GM18951 (cell line): ENCODE measurements around the gene MLXIP.

Experiments
- POLR2A ChIP-seq: IDR thresholded peaks from 4 replicates; pipeline ENCODE4 v1.6.1; 2011; ENCODE audit warnings: mild to moderate bottlenecking; ENCODE audit not compliant: insufficient read length, insufficient read depth; ENCODE audit errors: extremely low read depth
- in situ Hi-C: fragments of 300-500 bp; cut with MboI; formaldehyde crosslinking; loops from one replicate; pipeline ENCODE4 v1.12.0; 2022; ENCODE audit warnings: low sequenced_read_pairs, mixed read lengths, inconsistent platforms; ENCODE audit not compliant: unreplicated experiment

The MLXIP gene

DNA sequence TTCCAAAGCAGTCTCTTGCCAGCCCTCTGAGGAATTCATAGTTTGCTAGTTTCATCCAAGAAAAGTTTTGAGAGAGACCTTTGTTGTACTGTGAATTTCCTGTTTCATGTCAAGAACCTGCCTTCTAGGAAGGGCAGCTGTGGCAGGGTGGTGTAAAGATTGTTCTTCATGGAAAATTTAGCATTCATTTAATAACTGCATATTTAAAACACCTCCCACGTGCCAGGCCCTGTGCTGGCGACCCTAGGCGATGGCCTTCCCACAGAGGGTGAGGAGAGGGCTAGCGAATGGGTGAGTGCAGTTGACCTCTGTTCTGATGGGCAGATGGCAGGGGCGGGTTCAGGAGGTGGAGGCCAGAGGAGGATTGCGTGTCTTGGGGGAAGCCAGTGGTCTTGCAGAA lies 43.2 kb downstream of the MLXIP start:
- in situ Hi-C loops: loop anchor here (5.0 to 10.0 kb wide), 2 partner anchors 69 to 243 kb away; no protein-coding TSS in a partner anchor
- no peak for TF ChIP-seq POLR2A

DNA sequence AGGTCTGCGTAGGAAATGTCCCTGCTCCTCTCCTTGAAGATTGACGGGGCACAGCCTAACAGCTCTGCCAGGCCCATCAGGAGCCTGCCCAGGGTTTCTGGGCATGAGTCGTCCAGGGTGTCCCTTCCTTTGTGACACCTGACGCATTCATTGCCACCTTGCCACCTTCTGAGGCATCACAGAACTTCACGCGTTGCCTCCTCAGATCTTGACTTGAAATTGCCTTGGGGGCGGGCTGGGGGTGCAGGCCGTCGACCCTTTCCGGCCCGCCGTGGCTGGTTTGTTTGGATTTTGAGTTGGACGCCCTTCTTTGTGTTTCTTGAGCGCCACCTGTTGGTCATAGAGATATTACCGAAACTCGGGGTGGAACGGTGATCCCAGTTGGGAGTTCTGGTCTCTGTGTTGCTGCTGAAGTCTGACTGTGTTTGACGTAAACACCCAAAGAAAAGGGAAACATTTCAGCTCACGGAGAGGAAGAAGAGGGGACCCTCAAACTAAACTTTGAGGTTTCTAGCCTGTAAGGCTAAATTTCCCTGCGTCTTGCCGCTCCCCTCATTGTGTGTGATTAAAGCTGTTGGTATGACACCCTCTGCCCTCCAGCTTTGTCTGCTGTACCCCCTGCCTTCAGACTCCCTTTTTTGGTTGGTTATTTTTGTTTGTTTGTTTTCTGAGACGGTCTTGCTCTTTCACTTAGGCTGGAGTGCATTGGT lies 44.6 kb downstream of the MLXIP start:
- in situ Hi-C loops: loop anchor here (5.0 to 10.0 kb wide), 2 partner anchors 71 to 242 kb away; no protein-coding TSS in a partner anchor
- no peak for TF ChIP-seq POLR2A

DNA sequence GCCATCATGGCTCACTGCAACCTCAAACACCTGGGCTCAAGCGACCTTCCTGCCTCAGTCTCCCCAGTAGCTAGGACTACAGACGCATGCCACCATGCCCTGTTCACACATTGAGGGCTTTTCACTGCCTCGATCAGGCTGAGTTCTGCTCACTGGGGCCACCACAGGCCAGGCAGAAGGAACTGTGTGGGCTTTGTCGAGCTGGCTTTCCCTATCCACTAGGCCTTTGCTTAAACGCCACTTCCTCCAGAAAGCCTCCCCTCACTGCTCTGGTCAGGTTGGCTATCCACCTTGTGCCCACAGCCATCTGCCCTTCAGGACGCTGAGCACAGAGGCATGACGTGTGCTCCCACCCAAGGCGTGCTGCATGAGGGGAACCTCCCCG lies 45.2 kb downstream of the MLXIP start:
- no peak for TF ChIP-seq POLR2A
- in situ Hi-C loops: loop anchor here (5.0 to 10.0 kb wide), 2 partner anchors 71 to 241 kb away; no protein-coding TSS in a partner anchor

DNA sequence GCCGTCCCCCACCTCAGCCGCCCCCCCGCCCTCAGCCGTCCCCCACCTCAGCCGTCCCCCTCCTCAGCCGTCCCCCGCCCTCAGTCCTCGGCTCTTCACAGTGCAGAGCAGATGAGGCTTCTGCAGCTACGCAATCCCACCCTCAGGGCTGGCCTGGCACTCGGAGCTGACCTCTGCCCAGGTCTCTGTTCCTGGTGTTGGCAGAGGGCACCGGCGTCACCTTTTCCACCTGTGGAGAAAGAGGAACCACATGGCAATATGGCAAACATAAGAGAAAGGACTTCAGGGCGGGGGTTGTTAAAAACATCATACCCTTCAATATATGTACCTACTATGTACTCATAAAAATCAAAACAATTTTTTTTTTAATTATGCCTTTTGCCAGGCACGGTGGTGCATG lies 45.8 kb downstream of the MLXIP start:
- in situ Hi-C loops: loop anchor here (5.0 to 10.0 kb wide), 2 partner anchors 72 to 240 kb away; no protein-coding TSS in a partner anchor

DNA sequence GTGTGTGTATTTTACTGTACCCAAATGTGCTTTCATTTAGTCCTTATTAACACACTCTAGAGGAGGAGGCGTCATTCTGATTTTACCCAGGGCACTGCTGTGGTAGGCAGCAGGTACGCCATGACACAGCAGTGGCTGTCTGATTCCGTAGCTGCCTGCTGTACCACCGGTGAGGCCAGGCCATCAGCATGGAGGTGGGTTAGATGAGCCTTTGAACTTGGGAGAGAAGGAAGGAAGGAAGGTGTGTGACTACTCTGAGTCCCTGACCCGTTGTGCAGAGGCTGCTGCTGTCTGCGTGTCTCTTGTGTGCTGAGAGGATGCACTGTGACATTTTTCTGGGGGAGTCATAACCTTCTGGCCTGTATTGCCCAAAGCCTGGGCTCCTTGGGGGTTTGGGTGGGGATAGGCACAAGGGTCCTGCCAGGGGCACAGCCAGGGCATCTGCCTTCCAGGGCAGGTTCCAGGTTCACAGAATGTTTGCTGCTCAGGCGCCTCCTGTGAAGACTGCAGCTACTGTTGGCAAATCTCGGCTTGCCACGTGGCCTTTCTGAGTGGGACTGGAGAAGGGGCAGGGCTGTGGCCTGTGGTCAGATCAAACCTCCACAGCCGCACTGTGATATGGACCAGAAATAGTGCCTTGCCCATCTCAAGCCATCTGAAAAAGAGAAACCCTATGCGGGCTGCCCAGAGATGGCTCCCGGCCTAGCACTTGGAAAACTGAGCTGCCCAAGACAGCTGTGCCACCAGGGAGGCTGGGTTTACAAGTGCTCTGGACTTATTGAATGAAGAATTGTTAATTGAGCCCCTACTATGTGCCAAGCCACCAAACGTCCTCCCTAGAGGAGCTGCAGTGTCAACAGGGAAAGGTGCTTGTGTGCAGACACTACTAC lies 47.1 kb downstream of the MLXIP start:
- TF ChIP-seq POLR2A: no peak
- in situ Hi-C loops: loop anchor here (10.0 kb wide), 1 partner anchor 239 kb away; no protein-coding TSS in a partner anchor

More for the DNA sequence above, 45.8 kb downstream of the MLXIP start:
- no peak for TF ChIP-seq POLR2A

DNA sequence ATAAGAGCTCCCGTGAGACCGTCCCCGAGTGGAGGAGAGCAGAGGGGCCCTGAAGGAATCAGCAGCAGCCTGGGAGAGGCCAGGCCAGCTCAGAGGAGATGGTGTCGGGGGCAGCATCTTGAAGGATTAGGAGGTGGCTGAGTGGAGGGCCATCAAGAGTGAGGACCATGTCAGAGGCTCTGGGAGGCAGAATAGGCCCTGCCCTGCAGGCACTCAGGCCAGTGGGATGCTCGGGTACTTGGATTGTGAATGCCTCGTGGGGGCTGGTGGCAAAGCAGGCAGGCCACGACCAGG lies 47.7 kb downstream of the MLXIP start:
- TF ChIP-seq POLR2A: no peak
- in situ Hi-C loops: loop anchor here (10.0 kb wide), 1 partner anchor 239 kb away; no protein-coding TSS in a partner anchor

DNA sequence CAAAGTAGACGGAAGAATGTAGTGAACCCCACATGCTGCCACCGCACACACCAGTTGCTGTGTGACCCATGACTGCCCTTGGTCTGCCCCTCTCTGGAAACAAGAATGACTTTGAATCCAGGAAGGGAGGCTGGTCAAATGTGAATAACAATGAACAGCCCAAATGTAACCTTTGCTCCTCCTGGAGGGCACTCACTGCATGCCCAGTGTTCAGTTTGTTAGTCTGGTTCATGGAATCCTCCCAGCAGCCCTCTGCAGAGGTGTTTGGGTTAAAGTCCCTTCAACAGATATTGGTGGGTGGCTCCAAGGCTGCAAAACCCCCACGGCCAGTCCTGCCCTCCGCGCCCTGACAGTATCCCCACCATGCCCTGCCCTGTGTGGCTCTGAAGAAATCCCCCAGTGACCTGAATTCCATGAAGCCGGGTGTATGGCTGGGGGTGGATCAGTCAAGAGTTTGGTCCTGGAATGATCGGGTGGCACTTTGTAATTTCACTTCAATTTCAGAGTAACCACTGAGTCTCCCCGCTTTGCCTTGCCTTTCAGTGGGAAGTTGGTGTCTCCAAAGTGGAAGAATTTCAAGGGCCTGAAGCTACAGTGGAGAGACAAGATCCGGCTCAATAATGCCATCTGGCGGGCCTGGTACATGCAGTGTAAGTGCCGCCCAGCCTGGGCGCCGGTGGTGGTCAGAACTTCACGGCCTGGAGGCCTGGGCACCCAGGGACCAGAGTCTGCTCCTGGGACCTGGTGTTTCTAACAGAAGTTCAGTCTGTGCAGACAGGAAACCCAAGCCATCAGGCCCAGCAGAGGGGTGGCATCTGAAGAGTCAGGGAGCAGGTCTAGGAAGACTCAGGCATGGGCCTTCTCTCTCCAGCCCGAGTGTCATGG lies 48.4 kb downstream of the MLXIP start:
- in situ Hi-C loops: loop anchor here (10.0 kb wide), 1 partner anchor 238 kb away; no protein-coding TSS in a partner anchor
- no peak for TF ChIP-seq POLR2A

DNA sequence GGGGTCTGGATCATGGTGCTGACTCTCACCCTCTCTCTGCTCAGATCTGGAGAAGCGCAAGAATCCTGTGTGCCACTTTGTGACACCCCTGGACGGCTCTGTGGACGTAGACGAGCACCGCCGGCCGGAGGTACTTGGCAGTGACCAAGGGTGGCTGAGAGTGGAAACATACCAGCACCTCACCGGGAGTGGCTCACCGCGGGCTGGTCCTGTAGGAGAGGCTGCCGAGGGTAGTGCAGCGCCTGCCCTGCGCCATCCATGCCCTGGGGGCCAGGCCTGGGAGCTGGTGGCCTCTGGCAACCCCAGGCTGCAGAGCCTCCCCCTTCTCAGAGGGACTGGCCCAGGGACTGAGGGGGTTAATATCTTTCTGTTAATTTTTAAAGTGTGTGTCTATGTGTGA lies 49.3 kb downstream of the MLXIP start:
- TF ChIP-seq POLR2A: no peak
- in situ Hi-C loops: loop anchor here (10.0 kb wide), 1 partner anchor 237 kb away; no protein-coding TSS in a partner anchor

DNA sequence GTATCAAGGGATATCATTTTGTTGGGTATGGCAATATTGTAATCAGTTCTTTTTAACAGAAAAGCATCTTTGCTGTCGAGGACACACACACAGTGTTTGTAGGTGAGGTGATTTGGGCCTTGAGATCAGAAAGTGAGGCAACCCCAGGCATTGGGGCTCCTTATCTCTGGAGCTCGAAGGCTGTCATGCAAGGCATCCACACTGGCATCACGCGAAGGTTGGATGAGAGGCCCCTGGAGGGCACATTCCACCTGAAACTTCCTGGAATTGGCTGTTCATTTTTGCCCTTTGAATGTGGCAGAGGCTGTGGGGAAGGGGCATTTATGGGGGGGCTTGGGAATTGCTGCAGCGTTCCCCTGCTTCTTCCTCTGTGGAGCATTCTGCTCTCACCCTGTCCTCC lies 49.9 kb downstream of the MLXIP start:
- in situ Hi-C loops: loop anchor here (10.0 kb wide), 1 partner anchor 236 kb away; no protein-coding TSS in a partner anchor
- TF ChIP-seq POLR2A: no peak

DNA sequence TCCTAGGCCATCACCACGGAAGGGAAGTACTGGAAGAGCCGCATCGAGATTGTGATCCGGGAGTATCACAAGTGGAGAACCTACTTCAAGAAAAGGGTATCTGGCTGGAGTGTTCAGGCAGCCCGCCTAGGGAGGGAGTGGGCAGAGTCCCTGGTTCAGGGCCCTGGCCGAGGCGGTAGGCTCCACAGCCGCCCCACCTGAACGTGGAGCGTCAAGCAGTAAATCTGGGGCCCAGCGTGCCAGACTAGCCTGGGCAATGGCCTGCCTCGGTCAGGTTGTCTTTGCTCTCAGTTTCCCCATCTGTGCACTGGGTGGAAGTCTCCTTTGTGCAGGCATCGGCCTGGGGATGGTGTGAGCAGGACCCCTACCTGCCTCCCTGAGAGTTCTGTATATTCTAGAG lies 50.6 kb downstream of the MLXIP start:
- TF ChIP-seq POLR2A: no peak
- in situ Hi-C loops: loop anchor here (10.0 kb wide), 1 partner anchor 236 kb away; no protein-coding TSS in a partner anchor

DNA sequence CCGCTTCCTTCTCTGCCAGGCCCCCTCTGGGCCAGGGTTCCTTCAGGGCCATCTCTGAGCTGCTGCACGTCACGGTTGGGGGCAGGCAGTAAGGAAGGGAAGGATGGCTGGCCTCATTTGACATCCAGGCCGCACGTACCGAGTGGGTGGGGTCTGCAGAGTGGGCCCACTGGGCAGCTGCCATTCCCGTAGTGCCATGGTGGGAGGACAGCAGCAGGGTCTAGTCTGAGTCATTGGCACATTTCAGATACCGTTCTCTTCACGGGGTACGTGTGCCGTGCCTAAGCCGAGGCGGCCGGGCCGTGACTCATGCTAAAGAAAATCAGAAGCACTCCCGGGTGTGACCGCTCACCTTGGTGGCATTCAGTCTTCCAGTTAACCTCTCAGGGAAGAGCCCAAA lies 51.6 kb downstream of the MLXIP start:
- in situ Hi-C loops: no loop called here
- TF ChIP-seq POLR2A: no peak

DNA sequence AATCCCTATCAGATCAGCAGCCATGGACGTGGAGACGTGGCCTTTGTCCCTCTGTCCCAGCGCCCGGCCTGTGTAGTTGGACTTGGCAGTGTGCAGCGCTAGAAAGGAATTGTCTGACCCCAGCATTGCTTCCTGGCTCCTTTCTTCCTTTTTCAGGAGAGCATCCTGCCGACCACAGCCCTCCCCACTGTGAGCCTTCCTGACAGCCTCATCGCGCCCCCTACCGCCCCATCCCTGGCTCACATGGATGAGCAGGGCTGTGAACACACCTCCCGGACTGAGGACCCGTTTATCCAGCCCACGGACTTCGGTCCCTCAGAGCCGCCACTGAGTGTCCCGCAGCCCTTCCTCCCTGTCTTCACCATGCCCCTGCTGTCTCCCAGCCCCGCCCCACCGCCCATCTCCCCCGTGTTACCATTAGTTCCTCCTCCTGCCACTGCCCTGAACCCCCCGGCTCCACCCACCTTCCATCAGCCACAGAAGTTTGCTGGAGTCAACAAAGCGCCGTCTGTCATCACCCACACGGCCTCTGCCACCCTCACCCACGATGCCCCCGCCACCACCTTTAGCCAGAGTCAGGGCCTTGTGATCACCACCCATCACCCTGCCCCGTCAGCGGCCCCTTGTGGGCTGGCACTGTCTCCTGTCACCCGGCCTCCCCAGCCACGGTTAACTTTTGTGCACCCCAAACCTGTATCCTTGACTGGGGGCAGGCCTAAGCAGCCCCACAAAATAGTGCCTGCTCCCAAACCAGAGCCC lies 54.8 kb downstream of the MLXIP start:
- TF ChIP-seq POLR2A: no peak
- in situ Hi-C loops: no loop called here
